ENCODE data around the gene SREBF2. TPM values are rescaled to one million over a fixed set of nuclear protein-coding genes. Genes with fewer than 3 reads are reported as not detected.

The SREBF2 gene
- total and polyA plus RNA-seq, 2 of the 8 experiments (the other 6 are each of a cell fraction or from before 2014, with no cell fraction given): 125 to 144 TPM

DNA sequence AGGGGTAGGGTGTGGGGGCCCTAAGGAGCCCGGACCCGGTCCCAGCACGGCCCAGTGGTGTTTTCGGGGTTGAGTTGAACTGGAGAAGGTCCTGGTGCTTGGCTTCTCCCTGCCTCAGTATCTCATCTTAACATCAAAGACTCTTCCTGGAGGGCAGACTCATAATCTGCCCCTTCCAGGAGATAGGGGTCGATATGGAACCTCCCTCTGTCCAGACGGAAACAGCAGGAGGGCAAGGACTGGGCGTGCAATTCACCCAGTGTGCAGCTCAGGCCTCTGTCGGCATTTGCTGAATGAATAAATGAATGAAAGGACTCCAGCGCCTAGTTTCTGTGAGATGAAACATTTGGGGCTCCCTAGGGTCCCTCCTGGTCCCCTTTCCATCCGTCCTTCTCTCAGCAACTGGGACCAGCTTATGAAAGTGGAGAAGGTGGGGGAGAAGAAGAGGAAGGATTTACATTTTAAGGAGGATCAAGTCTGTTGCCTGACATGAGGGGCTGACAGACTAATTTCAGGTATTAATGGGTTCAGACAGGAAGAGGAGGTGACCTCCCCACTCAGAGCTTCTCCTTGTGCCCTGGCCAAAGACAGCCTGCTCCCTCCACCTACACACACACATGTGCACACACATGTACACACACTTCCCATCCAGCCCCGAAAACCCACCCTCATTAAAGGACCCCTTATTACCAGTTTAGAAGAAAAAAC, 83.0 kb downstream of the SREBF2 start (continued):
- TF ChIP-seq PHF8 (conservative IDR thresholded peaks at IDR 0.05; ENCODE audit: low read depth, low read length): no peak
- no peak for TF ChIP-seq SP4 (IDR thresholded peaks at IDR 0.05; ENCODE audit: low read length)

Data from H1 (cell line).